SK-N-SH (cell line): Measurements from ENCODE around the gene PALM3. TPM values are rescaled to one million over a fixed set of nuclear protein-coding genes. Genes with fewer than 3 reads are reported as not detected.

Experiments used
- CTCF ChIA-PET: fragments of 300-600, 350-600 bp; formaldehyde crosslinking; extraction: SDS; loops from one replicate; lab custom pipeline; 2021; lab: Yijun Ruan, JAX
- POLR2A ChIA-PET: fragments of 350-600 bp; sonication (Branson Sonifier 250); formaldehyde crosslinking; extraction: SDS; loops from one replicate; lab custom pipeline; 2020; ENCODE audit warnings: antibody characterized with exemption, inconsistent platforms; lab: Yijun Ruan, JAX
- DNase-seq: peaks from one replicate; pipeline ENCODE4 v3.0.0; 2012
- H2AFZ ChIP-seq: fragments of 200-600 bp; sonication (generic); 2 replicates; pipeline ENCODE4 v1.8.1; 2016; ENCODE audit warnings: antibody characterized with exemption, mild to moderate bottlenecking, low read depth
- H3F3A ChIP-seq: fragments of 200-600 bp; sonication (generic); replicated peaks from 2 replicates; pipeline ENCODE3; 2016; ENCODE audit warnings: antibody characterized with exemption, mild to moderate bottlenecking; ENCODE audit not compliant: insufficient read depth
- H3K27ac ChIP-seq, 2 experiments: fragments of 200-500 bp in 1 of 2; fragments of 200-600 bp in 1 of 2; sonication (Bioruptor generic) in 1 of 2; sonication (generic), shearing (Covaris generic) in 1 of 2; 2 replicates each; pipeline versions ENCODE4 v1.5.1 to v1.6.1; 2014 to 2016; ENCODE audit warnings: low read depth in 2 of 2, inconsistent platforms in 1 of 2, low read length in 1 of 2, mild to moderate bottlenecking in 1 of 2, mixed read lengths in 1 of 2
- H3K27me3 ChIP-seq: fragments of 200-600 bp; sonication (generic), shearing (Covaris generic); 2 replicates; pipeline ENCODE4 v1.6.1; 2016; ENCODE audit warnings: mixed run types; ENCODE audit not compliant: insufficient read depth
- H3K36me3 ChIP-seq, 2 experiments: fragments of 200-500 bp in 1 of 2; fragments of 200-600 bp in 1 of 2; sonication (Bioruptor generic) in 1 of 2; sonication (generic) in 1 of 2; replicated peaks in 1 of 2; 2 replicates each; pipeline versions ENCODE3 to v1.5.1; 2014 to 2016; ENCODE audit warnings: low read length in 1 of 2, mild to moderate bottlenecking in 1 of 2; ENCODE audit not compliant: insufficient read depth in 2 of 2, control insufficient read depth in 1 of 2
- H3K4me1 ChIP-seq, 2 experiments: fragments of 200-500 bp in 1 of 2; fragments of 200-600 bp in 1 of 2; sonication (Bioruptor generic) in 1 of 2; sonication (generic), shearing (Covaris generic) in 1 of 2; 2 replicates each; pipeline versions ENCODE4 v1.5.1 to v1.6.1; 2014 to 2016; ENCODE audit warnings: low read depth in 1 of 2, low read length in 1 of 2, mixed run types in 1 of 2; ENCODE audit not compliant: insufficient read depth in 2 of 2, control insufficient read depth in 1 of 2
- H3K4me2 ChIP-seq: fragments of 200-600 bp; sonication (generic), shearing (Covaris generic); 2 replicates; pipeline ENCODE4 v1.6.1; 2017; ENCODE audit warnings: mixed run types
- H3K4me3 ChIP-seq, 2 experiments: fragments of 200-500 bp in 1 of 2; fragments of 200-600 bp in 1 of 2; sonication (Bioruptor generic) in 1 of 2; sonication (generic), shearing (Covaris generic) in 1 of 2; 2 replicates each; pipeline versions ENCODE4 v1.5.1 to v1.8.1; 2014 to 2016; ENCODE audit warnings: low read depth in 2 of 2, inconsistent platforms in 1 of 2, low read length in 1 of 2, mild to moderate bottlenecking in 1 of 2, mixed read lengths in 1 of 2, moderate library complexity in 1 of 2
- H3K79me2 ChIP-seq: fragments of 200-600 bp; sonication (generic); 2 replicates; pipeline ENCODE4 v1.8.1; 2017; ENCODE audit warnings: mild to moderate bottlenecking; ENCODE audit not compliant: insufficient read depth
- H3K9ac ChIP-seq: fragments of 200-600 bp; sonication (generic); 2 replicates; pipeline ENCODE4 v1.6.1; 2017; ENCODE audit warnings: mixed run types
- H3K9me2 ChIP-seq: fragments of 200-600 bp; sonication (generic); 2 replicates; pipeline ENCODE4 v1.6.1; 2017; ENCODE audit warnings: mixed run types
- H3K9me3 ChIP-seq: fragments of 200-600 bp; sonication (generic); 2 replicates; pipeline ENCODE4 v1.6.1; 2017; ENCODE audit warnings: mixed run types, mild to moderate bottlenecking, moderate library complexity
- H4K20me1 ChIP-seq: fragments of 200-600 bp; sonication (generic); 2 replicates; pipeline ENCODE4 v1.6.1; 2017; ENCODE audit warnings: mild to moderate bottlenecking, mixed run types; ENCODE audit not compliant: insufficient read depth
- ELF1 ChIP-seq: IDR thresholded peaks from 2 replicates; pipeline ENCODE4 v1.4.0; 2012
- EZH2phosphoT487 ChIP-seq: fragments of 200-600 bp; sonication (generic); IDR thresholded peaks from 2 replicates; pipeline ENCODE4 v1.6.1; 2017; ENCODE audit warnings: low read depth, mixed run types, mild to moderate bottlenecking, antibody characterized with exemption, moderate library complexity, borderline replicate concordance
- FOSL2 ChIP-seq: IDR thresholded peaks from 2 replicates; pipeline ENCODE4 v1.4.0; 2012; ENCODE audit warnings: low read depth, mild to moderate bottlenecking, moderate library complexity, borderline replicate concordance
- FOXJ3 ChIP-seq: sonication (generic); formaldehyde crosslinking; IDR thresholded peaks from 2 replicates; pipeline ENCODE4 v1.5.1; 2020; ENCODE audit warnings: mild to moderate bottlenecking, missing genetic modification reagents
- GABPA ChIP-seq: IDR thresholded peaks from 2 replicates; pipeline ENCODE4 v1.4.0; 2012; ENCODE audit warnings: low read depth, mild to moderate bottlenecking
- GATA2 ChIP-seq: sonication (generic); formaldehyde crosslinking; IDR thresholded peaks from 2 replicates; pipeline ENCODE4 v1.5.0; 2020; ENCODE audit warnings: mild to moderate bottlenecking, missing genetic modification reagents
- JUND ChIP-seq: IDR thresholded peaks from 2 replicates; pipeline ENCODE4 v1.4.0; 2012
- PBX3 ChIP-seq: IDR thresholded peaks from 2 replicates; pipeline ENCODE4; 2012
- RAD21 ChIP-seq: IDR thresholded peaks from 2 replicates; pipeline ENCODE4 v1.6.1; 2012; ENCODE audit warnings: mild to moderate bottlenecking, low read length
- RCOR1 ChIP-seq: fragments of 150-350 bp; IDR thresholded peaks from 2 replicates; pipeline ENCODE4 v1.6.1; 2017; ENCODE audit warnings: antibody characterized with exemption, low read length
- SIN3A ChIP-seq: IDR thresholded peaks from 2 replicates; pipeline ENCODE4 v1.6.1; 2012; ENCODE audit warnings: low read depth, mild to moderate bottlenecking, low read length, moderate library complexity, borderline replicate concordance
- SMC3 ChIP-seq: IDR thresholded peaks from 2 replicates; pipeline ENCODE4 v1.6.1; 2012; ENCODE audit warnings: low read depth, low read length, improper control_type of control experiment
- TAF1 ChIP-seq: IDR thresholded peaks from 2 replicates; pipeline ENCODE4 v1.6.1; 2012; ENCODE audit warnings: low read depth, mild to moderate bottlenecking, low read length, moderate library complexity, borderline replicate concordance
- TCF12 ChIP-seq: IDR thresholded peaks from 2 replicates; pipeline ENCODE4 v1.4.0; 2012
- YY1 ChIP-seq: IDR thresholded peaks from 2 replicates; pipeline ENCODE4 v1.4.0; 2012; ENCODE audit warnings: low read depth, mild to moderate bottlenecking
- WGBS: methylation state at CpG from one replicate; pipeline ENCODE4 v1.1.6; 2017; ENCODE audit warnings: low lambda C conversion rate; 5-methylcytosine and 5-hydroxymethylcytosine counted together
- polyA plus RNA-seq, 3 experiments: library from polyadenylated mRNA; depleted of rRNA; stranded (reverse); fragments of >200 nt; gene quantifications; 2 replicates each; pipeline ENCODE4 v1.2.3, GENCODE V29; 2012

Gene PALM3
- polyA plus RNA-seq, 1 of the 3 experiments (the other 2 are of a cell fraction): 5.5 TPM

GRCh38 chr19:14105680-14106079, 43.8 kb upstream of the PALM3 start:
- Histone ChIP-seq H3K79me2 (peaks cover 13% of the 10 kb centered on the region; the same call in 1 of the 2 replicates), H3K36me3 (peaks cover 7 to 9% of the 10 kb centered on the region in 2 experiments)

GRCh38 chr19:14103310-14103709, 41.4 kb upstream of the PALM3 start:
- H2AFZ ChIP-seq: no peak overlapping the region
- peaks cover 7 to 10% of the 10 kb centered on the region in 2 experiments for H3K36me3 ChIP-seq
- H4K20me1 ChIP-seq: no peaks in the 10 kb centered on the region
- H3K9ac ChIP-seq: no peak overlapping the region
- H3K4me1 ChIP-seq: no peaks in the 10 kb centered on the region
- no peaks in the 10 kb centered on the region for H3F3A ChIP-seq
- DNase-seq: no peak
- H3K4me3 ChIP-seq: no peak overlapping the region
- POLR2A ChIA-PET: no interaction called here
- no peak for TF ChIP-seq SIN3A
- no peak for TF ChIP-seq GABPA
- H3K4me2 ChIP-seq: no peak overlapping the region
- no peaks in the 10 kb centered on the region for H3K9me2 ChIP-seq
- 100% methylated on average over 1 of the region's 1 CpG for WGBS
- H3K27me3 ChIP-seq: no peaks in the 10 kb centered on the region
- H3K9me3 ChIP-seq: no peaks in the 10 kb centered on the region
- CTCF ChIA-PET: interaction anchor here (1.1 to 1.7 kb wide), 2 partner anchors 29 to 31 kb away, joined by 4 to 7 read pairs; partner anchors contain the start of gene MISP3
- no peak overlapping the region for H3K27ac ChIP-seq
- H3K79me2 ChIP-seq: no peaks in the 10 kb centered on the region

More at GRCh38 chr19:14105680-14106079, 43.8 kb upstream of the PALM3 start:
- Histone ChIP-seq H3F3A (no peaks in the 10 kb centered on the region), H3K4me3 (no peak overlapping the region), H3K9ac (no peak overlapping the region), H3K4me1 (no peaks in the 10 kb centered on the region)
- WGBS: 96% methylated on average over 8 of the region's 8 CpGs
- TF ChIP-seq FOSL2 (no peak), RCOR1 (no peak), SMC3 (no peak), GATA2 (no peak), FOXJ3 (CRISPR knock-in tag) (no peak), YY1 (no peak), ELF1 (no peak), TCF12 (no peak), EZH2phosphoT487 (no peak), TAF1 (no peak), PBX3 (no peak), RAD21 (no peak), JUND (no peak)
- TF ChIP-seq, all 33 proteins: peak for 0
- ChIA-PET CTCF (interaction anchor here (0.8 to 1.3 kb wide), 2 partner anchors 9 to 32 kb away, joined by 3 to 4 read pairs; no protein-coding TSS in a partner anchor), POLR2A (no interaction called here)
- Histone ChIP-seq H4K20me1 (no peaks in the 10 kb centered on the region), H3K9me2 (no peaks in the 10 kb centered on the region), H2AFZ (no peak overlapping the region), H3K27me3 (no peaks in the 10 kb centered on the region), H3K27ac (no peak overlapping the region), H3K4me2 (no peak overlapping the region), H3K9me3 (no peaks in the 10 kb centered on the region)
- no peak for DNase-seq
